ENCODE measurements around the gene OSBPL10.

Gene OSBPL10

DNA sequence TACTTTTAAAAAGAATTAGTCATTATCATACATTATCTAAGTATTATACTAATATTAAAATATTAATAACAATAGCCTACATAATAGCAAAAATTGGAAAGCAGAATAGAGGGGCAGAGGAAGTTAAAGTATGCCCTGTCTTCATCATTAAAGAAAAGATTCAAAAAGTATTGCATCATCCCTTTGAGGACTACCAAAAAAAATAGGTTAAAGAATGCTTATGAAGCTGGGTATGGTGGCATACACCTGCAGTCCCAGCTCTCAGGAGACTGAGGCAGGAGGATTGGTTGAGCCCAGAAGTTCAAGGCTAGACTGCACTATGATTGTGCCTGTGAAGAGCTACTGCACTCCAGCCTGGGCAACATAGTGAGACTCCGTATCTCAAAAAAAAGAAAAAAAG, 240.7 kb downstream of the OSBPL10 start:
- DNase-seq (ENCODE audit: low read depth): no peak

DNA sequence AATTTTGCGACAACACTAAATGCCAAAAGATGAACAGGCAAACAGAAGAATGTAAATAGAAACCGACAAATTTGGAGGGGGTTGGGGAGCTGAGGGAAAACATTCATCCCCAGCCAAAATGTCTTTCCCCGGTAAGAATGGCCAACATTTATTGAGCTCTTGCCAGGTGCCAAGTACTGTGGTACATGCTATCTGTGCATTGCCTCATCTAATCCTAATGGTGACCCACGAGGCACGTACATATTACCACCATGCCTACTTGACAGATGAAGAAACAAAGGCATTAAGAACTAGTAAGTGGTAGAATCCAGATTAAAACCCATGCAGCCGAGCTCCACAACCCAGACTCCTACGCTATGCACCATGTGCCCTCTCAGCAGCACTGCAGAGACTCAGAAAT, 242.7 kb downstream of the OSBPL10 start:
- no peak for DNase-seq (ENCODE audit: low read depth)

DNA sequence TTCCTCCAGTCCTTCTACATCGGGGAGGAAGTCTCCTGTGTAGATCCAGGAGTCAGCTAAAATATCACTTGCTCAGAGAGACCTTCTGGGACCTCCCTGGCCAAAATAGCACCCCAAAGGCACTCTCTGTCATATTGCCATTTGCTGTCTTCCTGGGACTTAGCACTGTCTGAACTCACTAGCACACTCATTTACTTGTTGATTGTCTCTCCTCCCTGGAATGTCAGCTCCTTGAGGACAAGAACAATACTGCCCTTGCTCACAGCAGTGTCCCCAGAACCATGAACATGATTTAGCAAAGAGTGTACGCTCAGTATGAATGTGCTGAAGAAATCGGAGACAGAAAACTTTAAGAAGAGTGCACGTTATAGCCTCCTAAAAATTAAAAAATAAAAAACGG, 245.4 kb downstream of the OSBPL10 start:
- no peak for DNase-seq (ENCODE audit: low read depth)

DNA sequence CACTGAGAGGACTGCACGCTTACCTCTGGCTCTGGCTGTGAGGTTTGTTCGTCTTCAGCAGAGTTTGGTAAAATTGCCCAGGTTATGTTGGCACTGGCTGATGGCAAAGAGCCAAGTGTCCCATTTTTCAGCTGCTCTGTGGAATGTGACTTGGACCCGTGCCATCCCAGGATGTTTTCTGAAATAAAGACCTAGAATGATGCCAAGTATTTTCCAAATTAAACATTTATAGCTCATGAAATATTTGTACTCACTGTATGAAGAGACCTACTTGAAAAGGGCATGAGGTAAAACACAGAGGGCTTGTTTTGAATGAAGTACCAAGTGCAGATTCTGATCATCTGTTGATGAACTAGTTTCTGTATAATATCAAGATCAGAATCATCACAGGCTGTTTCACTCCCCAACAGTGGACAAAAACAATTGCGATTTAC, 247.8 kb downstream of the OSBPL10 start:
- no peak for DNase-seq (ENCODE audit: low read depth)

DNA sequence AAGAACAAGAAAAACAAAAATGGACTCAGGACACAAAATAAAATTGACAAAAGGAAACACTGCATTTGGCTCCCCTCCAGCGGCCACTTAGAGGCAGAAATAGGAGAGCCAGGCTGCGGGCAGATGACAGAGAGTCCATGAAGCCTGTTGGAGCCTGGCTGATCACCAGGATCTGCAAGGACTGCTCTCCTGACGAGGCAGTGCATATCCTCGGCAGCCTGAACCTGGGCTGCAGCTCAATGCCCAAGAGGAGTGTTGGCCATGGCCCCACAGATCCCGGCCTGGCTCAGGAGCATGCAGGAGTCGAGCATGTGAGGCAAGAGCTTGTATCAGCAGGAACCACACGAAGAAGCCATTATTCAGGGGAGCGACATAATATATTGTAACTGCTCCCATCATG, 248.5 kb downstream of the OSBPL10 start:
- DNase-seq (ENCODE audit: low read depth): no peak

DNA sequence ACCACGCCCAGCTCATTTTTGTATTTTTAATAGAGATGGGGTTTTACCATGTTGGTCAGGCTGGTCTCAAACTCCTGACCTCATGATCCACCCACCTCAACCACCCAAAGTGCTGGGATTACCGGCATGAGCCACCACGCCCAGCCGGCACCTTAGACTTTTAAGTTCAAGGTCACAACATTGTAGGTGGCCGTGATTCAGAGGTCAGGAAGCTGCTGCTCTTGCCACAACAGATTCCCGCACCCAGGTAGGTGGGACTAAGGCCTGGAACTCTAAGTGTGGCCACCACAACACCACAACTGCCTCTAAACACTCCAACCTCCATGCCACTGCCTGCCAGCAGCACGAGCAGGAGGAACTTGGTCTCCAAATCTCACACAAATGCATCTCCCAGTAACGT, 251.5 kb downstream of the OSBPL10 start:
- DNase-seq (ENCODE audit: low read depth): no peak

DNA sequence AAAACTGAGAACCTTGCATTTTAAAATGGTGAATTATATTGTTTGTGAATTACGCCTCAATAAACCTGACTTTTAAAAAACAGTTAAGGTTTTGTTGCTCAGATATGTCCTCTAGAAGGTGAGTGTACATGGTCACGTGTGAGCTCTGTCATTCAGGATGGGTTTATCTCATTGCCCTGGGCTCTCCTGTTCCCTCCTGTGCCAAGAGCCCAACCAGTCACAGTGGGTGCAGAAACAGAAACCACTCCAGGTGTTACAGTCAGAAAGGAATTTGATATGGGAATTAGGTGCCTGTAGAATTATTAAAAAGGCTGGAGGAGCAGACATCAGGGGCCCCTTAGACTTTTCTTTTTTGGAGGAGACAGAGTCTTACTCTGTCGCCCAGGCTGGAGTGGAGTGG, 252.0 kb downstream of the OSBPL10 start:
- DNase-seq (ENCODE audit: low read depth): no peak

DNA sequence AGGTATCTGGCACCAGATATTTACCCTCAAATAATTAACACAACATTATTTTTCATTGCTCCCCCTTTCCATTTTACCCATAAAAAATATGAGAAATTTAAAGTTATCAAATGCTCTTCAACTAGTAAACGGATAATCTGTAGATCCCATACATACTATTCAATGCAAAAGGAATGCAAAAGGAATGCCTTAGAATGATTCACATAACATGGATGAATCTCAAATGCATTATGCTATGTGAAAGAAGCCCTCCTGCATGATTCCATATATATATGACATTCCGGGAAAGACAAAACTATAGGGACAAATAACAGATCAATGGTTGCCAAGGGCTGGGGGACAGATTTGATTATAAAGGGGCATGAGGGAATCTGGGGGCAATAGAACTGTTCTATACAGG, 252.7 kb downstream of the OSBPL10 start:
- DNase-seq (ENCODE audit: low read depth): no peak

DNA sequence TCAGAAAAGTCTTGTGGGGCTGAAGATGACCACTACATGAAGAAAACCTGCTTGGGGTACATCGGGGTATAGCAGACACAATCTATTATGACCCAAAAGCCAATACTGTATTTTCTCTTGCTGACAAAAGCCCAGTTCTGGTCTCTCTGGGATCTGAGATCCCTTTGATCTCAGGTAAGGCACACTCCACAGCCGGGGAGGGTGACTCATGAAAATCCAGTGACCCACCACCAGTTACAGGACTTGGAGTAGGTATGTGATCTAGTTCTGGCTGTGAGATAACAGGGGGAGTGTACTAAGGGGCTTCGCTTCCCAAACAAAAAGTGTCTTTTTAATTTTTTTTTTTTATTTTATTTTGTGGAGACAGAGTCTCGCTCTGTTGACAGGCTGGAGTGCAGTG, 255.1 kb downstream of the OSBPL10 start:
- no peak for DNase-seq (ENCODE audit: low read depth)

DNA sequence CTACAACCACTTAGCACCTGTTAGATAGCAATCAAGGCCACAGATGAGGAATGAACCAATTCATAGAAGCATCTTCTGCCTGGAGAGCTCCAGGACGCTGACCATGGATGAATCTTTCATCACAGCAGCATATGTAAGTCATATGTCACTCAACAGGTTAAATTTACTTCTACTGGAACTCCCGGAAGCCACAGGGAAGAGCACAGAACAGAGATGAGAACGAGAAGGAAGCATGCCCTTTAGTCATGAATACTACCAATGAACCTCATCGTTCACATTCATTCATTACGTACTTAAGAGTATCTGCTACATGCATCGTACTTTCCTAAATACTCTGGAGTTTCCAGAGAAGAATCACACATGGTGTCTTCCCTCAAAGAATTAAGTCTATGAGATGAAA, 255.5 kb downstream of the OSBPL10 start:
- DNase-seq (ENCODE audit: low read depth): no peak

DNA sequence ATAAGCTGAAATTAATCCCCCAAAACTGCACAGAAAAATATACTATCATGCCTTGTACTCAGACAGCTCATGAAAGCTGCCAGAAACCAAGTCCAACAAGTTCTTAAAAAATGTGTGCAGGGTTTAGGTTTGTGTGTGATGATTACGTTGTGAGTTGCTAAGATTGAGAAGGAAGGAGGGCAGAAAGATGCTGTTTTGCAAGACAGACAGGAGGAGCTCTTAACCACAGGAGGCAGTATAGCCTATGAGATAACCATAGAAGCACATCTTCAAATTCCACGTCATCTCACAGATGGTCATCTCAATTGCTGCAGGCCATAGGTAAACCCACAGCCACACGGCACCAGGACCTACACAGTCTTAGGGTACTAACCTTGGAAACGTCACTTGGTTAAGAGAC, 256.4 kb downstream of the OSBPL10 start:
- no peak for DNase-seq (ENCODE audit: low read depth)

DNA sequence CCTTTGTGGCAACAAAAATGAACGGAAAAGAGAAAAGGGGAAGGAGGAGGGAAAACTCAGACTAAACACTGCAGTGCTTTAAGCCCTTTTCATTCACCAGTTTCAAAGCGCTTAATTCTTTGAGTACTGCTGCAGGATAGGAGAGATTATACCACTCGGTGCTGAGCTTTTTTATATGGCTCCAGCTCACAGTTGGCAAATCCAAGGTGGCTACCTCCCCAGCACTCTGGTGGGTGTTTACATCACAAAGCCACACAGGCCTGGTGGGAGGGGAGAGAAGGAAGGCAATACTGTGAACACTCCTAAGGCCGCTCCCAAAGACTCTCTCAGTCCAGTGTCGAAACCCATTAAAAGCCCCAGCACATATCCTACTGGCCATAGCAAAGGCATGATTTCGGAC, 256.9 kb downstream of the OSBPL10 start:
- no peak for DNase-seq (ENCODE audit: low read depth)

DNA sequence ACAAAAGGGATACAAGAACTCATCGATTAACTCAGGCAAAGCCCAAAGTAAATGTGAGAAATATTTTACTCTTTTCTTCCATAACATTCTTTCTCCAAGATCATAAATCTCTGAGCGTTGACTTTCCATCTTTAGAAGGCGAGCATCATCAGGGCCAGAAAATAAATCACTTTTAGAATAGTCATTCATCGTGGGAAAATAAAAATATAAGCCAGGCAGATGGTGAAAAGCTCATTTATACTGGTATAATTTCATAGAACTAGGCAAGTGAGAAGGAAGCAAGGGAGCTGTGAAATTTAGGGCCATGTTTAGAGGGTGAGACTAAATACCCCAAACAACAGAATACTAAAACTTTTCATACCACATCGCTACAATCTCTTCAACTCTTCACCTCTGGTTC, 257.4 kb downstream of the OSBPL10 start:
- DNase-seq (ENCODE audit: low read depth): no peak

DNA sequence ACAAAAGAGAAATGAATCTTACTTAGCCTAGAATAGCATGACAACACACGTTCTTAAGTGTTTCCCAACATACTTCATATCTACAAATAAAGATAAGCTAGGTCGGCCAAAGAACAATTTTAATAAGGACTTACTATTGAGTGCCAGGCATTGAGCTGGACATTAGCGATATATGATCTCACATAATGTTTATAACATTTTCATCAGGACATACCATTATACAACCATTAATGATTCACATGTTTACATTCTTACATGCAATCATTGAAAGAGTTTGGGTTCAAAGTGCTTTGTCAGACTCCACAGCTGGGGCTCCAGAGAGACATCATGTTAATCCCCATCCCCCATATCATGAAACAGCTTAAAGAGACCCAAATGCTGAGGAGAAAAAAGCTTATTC, 259.4 kb downstream of the OSBPL10 start:
- no peak for DNase-seq (ENCODE audit: low read depth)

DNA sequence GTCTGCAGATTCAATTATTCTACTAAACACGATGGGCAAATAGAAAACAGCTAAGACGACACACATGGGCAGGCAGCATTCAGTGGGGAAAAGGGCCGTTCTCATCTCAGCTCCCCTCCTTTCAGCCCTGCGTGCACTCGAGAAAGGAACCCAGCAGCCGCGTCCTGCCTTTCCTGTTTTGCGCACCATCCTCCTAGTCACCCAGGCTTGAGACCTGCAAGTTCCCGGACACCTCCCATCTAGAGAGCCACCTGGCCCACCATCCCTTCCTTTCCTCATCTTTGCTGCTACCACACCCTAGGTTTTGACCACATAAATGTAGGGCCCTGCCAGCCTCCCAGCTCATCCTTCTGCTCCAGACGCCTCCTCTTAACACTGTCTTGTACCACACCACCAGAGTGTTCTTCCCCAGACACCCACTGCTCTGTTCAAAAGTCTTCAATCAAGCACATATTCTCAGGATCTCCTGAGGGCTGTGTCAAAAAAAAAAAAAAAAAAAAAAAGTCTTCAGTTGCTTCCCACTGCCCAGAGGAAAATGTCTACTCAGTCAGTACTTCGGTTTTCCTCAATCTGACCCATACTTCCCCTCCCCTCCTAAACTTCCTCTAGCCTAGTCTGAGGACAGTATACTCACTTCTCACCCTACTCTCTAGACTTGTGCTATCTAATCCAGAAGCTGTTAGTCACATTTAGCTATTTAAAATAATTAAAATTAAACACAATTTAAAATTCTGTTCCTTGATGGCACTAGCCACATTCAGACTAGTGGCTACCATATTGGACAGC, 266.4 kb downstream of the OSBPL10 start:
- no peak for DNase-seq (ENCODE audit: low read depth)

DNA sequence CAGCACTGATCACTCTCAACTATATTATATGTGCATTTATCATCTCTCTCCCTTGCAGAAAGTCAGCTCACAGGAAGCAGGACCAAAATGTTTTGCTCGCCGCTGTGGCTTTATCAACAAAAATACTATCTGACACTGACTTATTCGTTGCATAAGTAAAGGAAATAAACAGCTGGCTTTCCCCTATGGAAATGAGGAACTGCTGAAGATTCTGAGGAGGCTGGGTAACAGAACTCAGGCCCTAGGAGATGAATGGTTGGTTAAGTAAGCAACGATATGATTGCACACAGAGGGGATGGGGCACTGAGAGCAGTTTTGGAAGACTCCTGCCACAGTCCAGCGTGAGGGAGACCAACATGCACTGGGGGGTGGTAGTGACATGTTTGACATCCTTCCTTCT, 267.2 kb downstream of the OSBPL10 start:
- no peak for DNase-seq (ENCODE audit: low read depth)

DNA sequence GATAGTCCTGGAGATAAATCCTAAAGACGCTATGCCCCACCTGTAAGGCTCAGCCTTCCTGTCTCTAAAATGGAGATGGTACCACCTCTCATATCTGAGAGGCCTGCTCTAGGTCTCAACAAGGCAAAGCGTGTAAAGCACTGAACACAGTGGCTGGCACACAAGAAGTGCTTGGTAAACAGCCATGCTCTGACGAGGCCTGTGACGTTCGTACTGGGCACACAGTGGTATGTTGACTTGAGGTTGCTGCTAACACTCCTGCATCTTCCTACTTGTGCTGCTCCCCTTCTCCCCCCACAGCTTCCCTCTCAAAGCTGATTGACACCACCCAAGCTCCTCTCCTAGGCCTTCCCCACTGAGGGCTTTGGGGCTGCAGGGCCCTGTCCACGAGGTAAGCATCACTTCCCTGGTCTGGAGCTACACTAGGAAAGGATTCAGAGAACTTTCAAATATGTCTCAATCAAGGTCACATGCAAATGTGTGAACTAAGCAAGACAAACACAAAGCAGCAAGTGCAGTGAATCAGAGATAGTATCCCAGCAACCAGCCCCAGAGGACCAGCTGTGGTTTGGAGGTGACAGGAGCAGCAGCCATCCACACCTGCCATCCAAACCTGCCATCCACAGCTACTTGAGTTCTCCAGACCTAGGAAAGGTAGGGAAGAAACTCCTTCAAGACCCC, 270.8 kb downstream of the OSBPL10 start:
- no peak for DNase-seq (ENCODE audit: low read depth)

DNA sequence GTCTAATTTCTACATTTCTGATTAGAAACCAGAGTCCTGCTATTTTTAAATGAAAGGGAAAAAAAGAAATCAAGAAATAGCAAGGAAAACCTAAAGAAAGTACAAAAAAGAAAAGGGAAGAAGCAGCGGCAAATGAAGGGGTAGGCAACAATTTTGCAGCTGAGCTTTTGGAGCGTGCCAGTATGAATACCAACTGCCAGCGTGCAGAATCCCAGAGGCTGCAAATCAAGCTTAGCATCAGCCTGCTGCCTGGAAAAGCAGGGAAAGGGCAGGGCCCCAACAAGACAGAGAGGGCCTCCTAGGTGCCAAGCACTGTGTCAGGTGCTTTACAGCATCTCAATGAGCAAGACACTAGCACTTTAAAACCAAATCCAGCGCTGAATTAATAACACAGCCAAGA, 271.5 kb downstream of the OSBPL10 start:
- DNase-seq (ENCODE audit: low read depth): no peak

DNA sequence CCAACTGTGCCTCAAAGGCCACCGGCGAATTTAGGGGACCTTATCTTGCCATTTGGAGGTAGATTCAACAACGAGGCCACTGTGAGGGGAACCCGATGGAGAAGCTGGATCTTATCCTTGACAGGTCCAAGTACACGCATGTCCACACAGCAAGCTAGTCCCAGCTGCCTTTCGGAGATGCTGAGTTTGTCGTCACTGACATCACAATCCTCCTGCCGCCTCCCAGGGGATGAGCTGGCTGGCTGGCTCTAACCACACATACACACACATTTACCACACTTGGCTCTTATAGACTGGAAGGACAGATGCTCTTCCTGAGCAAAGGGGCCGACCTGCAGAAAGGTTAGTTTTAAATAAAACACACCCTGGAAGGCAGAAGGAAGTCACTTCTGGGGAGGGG, 272.1 kb downstream of the OSBPL10 start:
- DNase-seq (ENCODE audit: low read depth): no peak

DNA sequence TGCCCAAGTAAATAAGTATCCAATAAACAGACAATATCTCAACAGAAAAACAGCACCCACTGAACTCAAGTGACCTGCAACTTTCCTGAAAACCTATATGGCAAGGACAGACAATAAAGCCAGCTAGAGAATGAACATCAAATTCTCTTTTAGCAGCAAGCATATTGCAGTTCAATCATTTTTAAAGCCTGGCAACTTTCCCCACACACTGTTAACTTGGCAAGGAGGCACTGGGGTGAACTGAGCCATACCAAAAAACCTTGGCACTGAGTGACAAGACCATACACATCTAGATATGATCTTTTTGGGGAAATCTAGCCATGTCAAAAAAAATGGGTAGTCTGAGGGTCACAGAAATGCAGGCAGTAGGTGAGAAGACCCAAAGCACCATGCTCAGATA, 273.8 kb downstream of the OSBPL10 start:
- DNase-seq (ENCODE audit: low read depth): no peak

DNA sequence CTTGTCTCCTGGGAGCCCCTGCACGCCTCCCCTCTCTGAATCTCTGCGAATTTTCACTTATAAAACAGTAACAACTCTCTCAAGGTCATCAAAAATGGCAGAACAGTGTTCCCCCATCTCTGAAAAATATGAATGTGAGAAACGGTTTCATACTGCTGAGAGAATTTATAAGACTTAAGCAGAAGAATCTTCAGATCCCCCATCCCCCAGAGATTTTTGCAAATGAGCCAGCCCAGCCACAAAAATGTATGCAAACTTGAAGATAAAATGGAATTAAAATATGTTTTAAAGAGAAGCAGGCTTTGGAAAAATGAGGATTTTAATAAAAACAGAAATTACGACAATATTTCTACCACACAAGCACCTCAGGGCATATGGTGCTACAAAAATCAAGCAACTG, 275.3 kb downstream of the OSBPL10 start:
- no peak for DNase-seq (ENCODE audit: low read depth)

DNA sequence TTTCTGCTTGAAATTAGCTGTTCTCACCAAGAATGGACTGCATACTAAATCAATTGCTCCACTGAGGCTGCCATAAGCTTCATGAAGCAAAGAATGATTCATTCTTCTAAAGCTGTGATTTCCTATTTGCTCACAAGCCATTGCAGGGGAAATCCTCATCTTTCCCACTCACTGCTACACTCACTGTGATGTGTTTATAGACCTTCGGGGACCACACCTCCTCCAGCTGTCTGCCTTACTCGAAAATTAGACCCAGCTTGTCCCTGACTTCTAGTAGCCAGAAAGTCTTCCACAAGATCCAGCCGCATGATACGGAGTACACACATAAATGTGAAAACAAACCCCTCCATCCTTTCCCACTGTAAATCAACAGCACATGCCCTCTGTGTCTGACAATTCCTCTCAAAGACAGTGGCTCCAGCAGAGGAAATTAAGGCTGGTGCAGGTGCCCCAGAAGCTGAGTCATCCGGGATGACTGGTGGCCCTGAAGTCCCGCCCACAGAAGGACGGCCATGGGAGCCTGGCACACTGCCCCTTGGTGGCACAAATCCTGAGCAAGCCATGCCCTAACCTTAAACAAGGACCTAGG, 276.4 kb downstream of the OSBPL10 start:
- DNase-seq (ENCODE audit: low read depth): no peak

DNA sequence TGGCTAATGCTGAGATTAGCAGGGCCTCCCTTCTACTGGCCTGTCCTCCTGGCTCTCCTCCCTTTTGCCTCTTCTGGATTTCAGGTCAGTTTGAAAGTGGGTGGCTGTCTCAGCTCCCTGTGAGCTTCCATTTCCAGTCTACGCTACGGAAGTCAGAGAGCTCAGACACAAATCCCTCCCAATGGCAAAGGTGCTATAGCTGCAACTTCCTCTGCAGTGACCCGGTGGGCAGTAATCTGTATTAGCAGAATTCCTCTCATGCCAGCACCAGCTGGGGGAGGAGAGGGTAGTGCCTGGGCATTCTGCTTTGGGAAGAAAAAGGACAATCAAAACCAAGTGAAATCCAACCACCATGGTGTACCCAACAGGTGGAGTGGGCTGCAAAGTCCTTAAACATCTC, 276.9 kb downstream of the OSBPL10 start:
- DNase-seq (ENCODE audit: low read depth): no peak

DNA sequence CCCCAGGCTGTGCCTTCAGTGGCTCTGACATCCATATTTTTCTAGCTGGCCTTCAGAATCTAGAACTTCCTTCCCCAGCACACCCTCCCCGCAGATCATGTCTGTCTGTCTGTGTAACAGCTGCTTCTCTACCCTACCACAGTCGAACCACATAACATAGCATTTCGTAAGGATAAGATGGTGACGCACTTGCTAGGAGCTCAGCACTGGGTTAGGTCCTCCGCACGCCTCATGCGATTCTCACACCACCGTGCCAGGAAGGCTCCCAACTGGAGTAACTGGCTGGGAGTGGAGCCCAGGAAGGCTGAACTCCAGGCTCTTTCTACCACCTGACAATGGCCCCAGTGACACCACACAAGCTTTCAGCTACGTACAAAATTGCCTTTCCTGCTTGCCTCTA, 279.8 kb downstream of the OSBPL10 start:
- no peak for DNase-seq (ENCODE audit: low read depth)

All from T-helper 22 cell (primary cell).